ENCODE data around the gene APCDD1L.

GRCh38 chr20:58536289-58536688, 21.1 kb upstream of the APCDD1L start:
- TF ChIP-seq CTCF (conservative IDR thresholded peaks at IDR 0.05; ENCODE audit: low read length) (no peak), EZH2phosphoT487 (IDR thresholded peaks at IDR 0.05; ENCODE audit: borderline replicate concordance) (no peak)

All from Loucy (cell line).